Measurements from ENCODE around the gene CDK2.
A peak's percentile ranks its signal among the peaks of the same experiment; 100 is the strongest.
"Not testable (repeated sequence)": the region's sequence is repeated elsewhere in the genome, so short reads cannot be mapped to it uniquely, and the experiment has no call there.

CDK2 gene

GRCh38 chr12:55982319-55982936 is 15.8 kb downstream of the CDK2 start:
- DNase-seq: no peak

GRCh38 chr12:55983232-55983842 is 16.7 kb downstream of the CDK2 start:
- no peak for DNase-seq

- DNase-seq: no peak
Observed at GRCh38 chr12:55984861-55985260, 18.2 kb downstream of the CDK2 start.

GRCh38 chr12:55985341-55985740 is 18.7 kb downstream of the CDK2 start:
- no peak for DNase-seq

- not testable (repeated sequence) for DNase-seq
Observed at GRCh38 chr12:55985976-55986375, 19.3 kb downstream of the CDK2 start.

GRCh38 chr12:55991110-55991509 is 24.5 kb downstream of the CDK2 start:
- no peak for DNase-seq

GRCh38 chr12:55993230-55993853 is 26.7 kb downstream of the CDK2 start:
- no peak for DNase-seq

GRCh38 chr12:55995366-55995765 is 28.7 kb downstream of the CDK2 start:
- no peak for DNase-seq

- DNase-seq: peak; percentile 46 to 66
Observed at GRCh38 chr12:55996201-55996714, 29.6 kb downstream of the CDK2 start.

GRCh38 chr12:55996715-55997534 is 30.3 kb downstream of the CDK2 start, which contains the start of gene SUOX:
SUOX (plus strand) TSS chr12:55997276; CDS start chr12:56002222, 4,946 bp downstream.
- peak; percentile 64 to 91 for DNase-seq

- no peak for DNase-seq
Observed at GRCh38 chr12:55997535-55997859, 30.9 kb downstream of the CDK2 start.

GRCh38 chr12:55999522-55999921 is 32.9 kb downstream of the CDK2 start:
- DNase-seq: not testable (repeated sequence)

GRCh38 chr12:55999999-56000540 is 33.4 kb downstream of the CDK2 start:
- not testable (repeated sequence) for DNase-seq

- DNase-seq: no peak
Observed at GRCh38 chr12:56001487-56002100, 35.0 kb downstream of the CDK2 start.

- DNase-seq: not testable (repeated sequence)
Observed at GRCh38 chr12:56003376-56003775, 36.7 kb downstream of the CDK2 start.

- DNase-seq: no peak
Observed at GRCh38 chr12:56004211-56004610, 37.6 kb downstream of the CDK2 start.

GRCh38 chr12:56007564-56008559 is 41.2 kb downstream of the CDK2 start:
- peak in 1 of 2 experiments; percentile 43 for DNase-seq

GRCh38 chr12:56010111-56010570 is 43.5 kb downstream of the CDK2 start:
- no peak for DNase-seq

GRCh38 chr12:56011509-56012090 is 45.0 kb downstream of the CDK2 start:
- DNase-seq: no peak

- no peak for DNase-seq
Observed at GRCh38 chr12:56013482-56013881, 46.9 kb downstream of the CDK2 start.

- no peak for DNase-seq
Observed at GRCh38 chr12:56014205-56014604, 47.6 kb downstream of the CDK2 start.
